GM12875 (cell line): ENCODE results near the gene CSAD.

ENCODE experiments used
- H3K4me3 ChIP-seq: one replicate; pipeline ENCODE4 v1.5.1; 2011; ENCODE audit warnings: low read depth, low read length, control low read depth
- CTCF ChIP-seq: IDR thresholded peaks from 2 replicates; pipeline ENCODE4 v1.5.1; 2011; ENCODE audit warnings: low read depth, mild to moderate bottlenecking, control low read depth, inconsistent platforms, low read length, moderate library complexity, borderline replicate concordance; ENCODE audit not compliant: insufficient read depth

The CSAD gene

GRCh38 chr12:53221203-53222080, 40.7 kb upstream of the CSAD start:
- TF ChIP-seq CTCF = peak; percentile 16; the same call in 1 of the 2 replicates

GRCh38 chr12:53220694-53221202, 40.0 kb upstream of the CSAD start:
- H3K4me3 ChIP-seq = peak overlapping the region; percentile 57
- no peak for TF ChIP-seq CTCF

More at GRCh38 chr12:53221203-53222080, 40.7 kb upstream of the CSAD start:
- peak overlapping the region; percentile 52 for H3K4me3 ChIP-seq

- peak overlapping the region; percentile 57 for H3K4me3 ChIP-seq
- TF ChIP-seq CTCF = no peak
Observed at GRCh38 chr12:53219956-53220693, 39.4 kb upstream of the CSAD start.

GRCh38 chr12:53219292-53219955, 38.7 kb upstream of the CSAD start:
- H3K4me3 ChIP-seq = peak overlapping the region; percentile 57
- no peak for TF ChIP-seq CTCF

- no peak for TF ChIP-seq CTCF
- peak overlapping the region; percentile 57 for H3K4me3 ChIP-seq
Observed at GRCh38 chr12:53218551-53219291, 38.0 kb upstream of the CSAD start.

- no peak for TF ChIP-seq CTCF
Observed at GRCh38 chr12:53217931-53218307, 37.2 kb upstream of the CSAD start.

More at GRCh38 chr12:53217931-53218307, 37.2 kb upstream of the CSAD start:
- H3K4me3 ChIP-seq = no peak overlapping the region
